Measurements from ENCODE around the gene ZNRF1. TPM values are rescaled to one million over a fixed set of nuclear protein-coding genes. Genes with fewer than 3 reads are reported as not detected.
A peak's percentile ranks its signal among the peaks of the same experiment; 100 is the strongest.
"Not testable (repeated sequence)": the region's sequence is repeated elsewhere in the genome, so short reads cannot be mapped to it uniquely, and the experiment has no call there.

Gene ZNRF1
- total and polyA plus RNA-seq, 8 donors = 8.8 to 40.1 (median 14.0) TPM

DNA sequence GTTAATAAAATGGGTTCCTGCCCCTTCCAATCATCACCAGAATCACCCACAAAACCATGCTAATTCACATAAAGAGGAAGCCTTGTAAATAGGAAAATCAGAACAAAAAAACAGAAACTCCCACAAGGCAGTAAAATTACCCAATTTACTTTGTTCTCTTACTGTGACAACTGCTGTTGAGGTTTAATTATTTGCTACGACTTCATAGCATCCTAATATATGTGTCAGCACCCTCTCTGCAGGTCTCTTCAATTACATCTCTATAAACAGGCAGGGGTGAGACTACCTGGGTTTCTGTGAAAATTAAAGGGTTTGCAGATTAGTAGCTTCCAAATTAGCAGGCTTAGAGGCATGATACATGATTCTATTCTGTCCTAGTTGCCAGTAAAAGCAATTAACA, 16.6 kb upstream of the ZNRF1 start:
- H3K9me3 ChIP-seq = no peaks in the 10 kb centered on the region
- H3K4me1 ChIP-seq = peaks cover 0 to 29% (median 22%) of the 10 kb centered on the region in 4 donors
- H3K27me3 ChIP-seq = no peaks in the 10 kb centered on the region
- peaks cover 0 to 15% (median 14%) of the 10 kb centered on the region in 4 donors for H3K36me3 ChIP-seq
- intact Hi-C loops (cut with DNase I; ENCODE audit: low total_unique reads) = no loop called here
- H3K27ac ChIP-seq = no peak overlapping the region
- DNase-seq = no peak
- TF ChIP-seq POLR2AphosphoS5 (IDR thresholded peaks at IDR 0.05) (no peak), POLR2A (IDR thresholded peaks at IDR 0.05) (no peak), EP300 (IDR thresholded peaks at IDR 0.05) (no peak)
- TF ChIP-seq, protein P1, sequence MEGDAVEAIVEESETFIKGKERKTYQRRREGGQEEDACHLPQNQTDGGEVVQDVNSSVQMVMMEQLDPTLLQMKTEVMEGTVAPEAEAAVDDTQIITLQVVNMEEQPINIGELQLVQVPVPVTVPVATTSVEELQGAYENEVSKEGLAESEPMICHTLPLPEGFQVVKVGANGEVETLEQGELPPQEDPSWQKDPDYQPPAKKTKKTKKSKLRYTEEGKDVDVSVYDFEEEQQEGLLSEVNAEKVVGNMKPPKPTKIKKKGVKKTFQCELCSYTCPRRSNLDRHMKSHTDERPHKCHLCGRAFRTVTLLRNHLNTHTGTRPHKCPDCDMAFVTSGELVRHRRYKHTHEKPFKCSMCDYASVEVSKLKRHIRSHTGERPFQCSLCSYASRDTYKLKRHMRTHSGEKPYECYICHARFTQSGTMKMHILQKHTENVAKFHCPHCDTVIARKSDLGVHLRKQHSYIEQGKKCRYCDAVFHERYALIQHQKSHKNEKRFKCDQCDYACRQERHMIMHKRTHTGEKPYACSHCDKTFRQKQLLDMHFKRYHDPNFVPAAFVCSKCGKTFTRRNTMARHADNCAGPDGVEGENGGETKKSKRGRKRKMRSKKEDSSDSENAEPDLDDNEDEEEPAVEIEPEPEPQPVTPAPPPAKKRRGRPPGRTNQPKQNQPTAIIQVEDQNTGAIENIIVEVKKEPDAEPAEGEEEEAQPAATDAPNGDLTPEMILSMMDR (IDR thresholded peaks at IDR 0.05) = no peak
- no peak overlapping the region for H3K4me3 ChIP-seq
- 75 to 88% (median 79%) methylated on average over 1 of the region's 1 CpG for WGBS, 5 donors

DNA sequence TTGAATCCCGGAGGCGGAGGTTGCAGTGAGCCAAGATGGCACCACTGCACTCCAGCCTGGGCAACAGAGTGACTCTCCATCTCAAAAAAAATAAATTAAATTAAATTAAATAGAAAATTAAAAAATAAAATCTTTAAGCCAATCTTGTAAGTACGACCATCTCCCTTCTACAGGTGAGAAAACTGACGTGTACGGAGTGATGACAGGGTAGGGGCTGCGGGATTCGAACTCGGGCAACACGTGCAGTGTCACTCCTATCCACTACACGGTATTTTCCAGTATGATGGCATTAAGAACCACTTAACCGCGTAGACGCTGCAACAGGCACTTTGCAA, 14.7 kb upstream of the ZNRF1 start:
- Histone ChIP-seq H3K4me3 (peak overlapping the region; percentile 87 to 100 (median 99)), H3K9me3 (no peaks in the 10 kb centered on the region), H3K4me1 (peaks cover 0 to 29% (median 22%) of the 10 kb centered on the region in 4 donors), H3K27ac (peak overlapping the region in 4 of 5 donors; percentile 85 to 94 (median 88)), H3K27me3 (no peaks in the 10 kb centered on the region), H3K36me3 (no peaks in the 10 kb centered on the region)
- WGBS, 5 donors = 21 to 26% (median 24%) methylated on average over 12 to 13 of the region's 13 CpGs
- intact Hi-C loops (cut with DNase I; ENCODE audit: low total_unique reads) = no loop called here
- TF ChIP-seq EP300 (IDR thresholded peaks at IDR 0.05) (no peak), POLR2AphosphoS5 (IDR thresholded peaks at IDR 0.05) (no peak)
- TF ChIP-seq, protein P1 (IDR thresholded peaks at IDR 0.05) = no peak
- DNase-seq = no peak

DNA sequence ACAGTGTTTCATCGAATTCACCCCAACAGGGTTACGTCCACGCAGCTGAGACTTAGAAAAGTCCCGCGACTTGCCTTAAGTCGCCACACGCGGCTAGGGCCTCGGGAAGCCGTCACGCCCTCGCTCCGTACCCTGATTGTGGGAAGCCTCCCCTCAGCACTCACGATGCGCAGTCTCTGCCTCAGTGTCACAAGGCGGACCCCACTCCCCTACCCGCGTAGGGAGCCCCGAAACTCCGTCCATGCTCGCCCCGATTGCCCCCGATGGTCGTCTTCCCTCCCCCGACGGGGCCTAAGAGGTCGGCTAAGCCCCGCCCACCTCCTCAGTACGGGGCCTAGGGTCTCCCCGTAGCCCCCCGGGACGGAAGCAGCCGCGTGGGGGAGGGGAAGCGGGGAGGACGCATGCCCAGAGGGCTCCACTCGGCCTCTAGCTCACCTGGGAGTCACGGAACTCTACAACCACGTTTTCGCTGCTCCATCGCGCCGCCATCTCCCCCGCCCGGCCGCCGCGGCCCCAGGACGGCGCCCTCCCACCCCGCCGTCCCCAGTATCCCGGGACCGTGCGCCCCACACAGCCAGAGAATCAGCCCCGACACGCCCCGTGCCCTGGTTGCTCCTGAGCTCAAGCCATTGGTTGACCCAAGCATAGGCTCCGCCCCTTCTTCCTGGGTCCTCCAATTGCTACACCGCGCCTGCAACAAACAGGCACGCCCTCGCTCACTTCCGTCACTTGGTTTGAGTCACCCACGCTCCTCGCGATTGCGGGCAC, 14.1 kb upstream of the ZNRF1 start, which contains the start of gene WDR59:
TSS of gene WDR59 (minus strand) at position 595 of the 768 bp plus-strand sequence. CDS start at position 489, 106 bp downstream.
- intact Hi-C loops (cut with DNase I; ENCODE audit: low total_unique reads) = no loop called here
- H3K9me3 ChIP-seq = no peaks in the 10 kb centered on the region
- 0 to 1% (median 0%) methylated on average over 21 to 68 of the region's 68 CpGs for whole genome bisulfite sequencing, 5 donors
- peak; percentile 100 for DNase-seq
- H3K4me1 ChIP-seq = peaks cover 0 to 29% (median 22%) of the 10 kb centered on the region in 4 donors
- H3K36me3 ChIP-seq = no peaks in the 10 kb centered on the region
- peak within 1 kb of the TSS; percentile 87 to 100 (median 99) for H3K4me3 ChIP-seq
- TF ChIP-seq, protein P1 (IDR thresholded peaks at IDR 0.05) = no peak
- TF ChIP-seq EP300 (IDR thresholded peaks at IDR 0.05) (no peak), POLR2AphosphoS5 (IDR thresholded peaks at IDR 0.05) (peak; percentile 55 to 92 (median 67)), POLR2A (IDR thresholded peaks at IDR 0.05) (peak in 1 of 4 donors; percentile 35)
- peak within 1 kb of the TSS; percentile 57 to 94 (median 85) for H3K27ac ChIP-seq
- no peaks in the 10 kb centered on the region for H3K27me3 ChIP-seq

DNA sequence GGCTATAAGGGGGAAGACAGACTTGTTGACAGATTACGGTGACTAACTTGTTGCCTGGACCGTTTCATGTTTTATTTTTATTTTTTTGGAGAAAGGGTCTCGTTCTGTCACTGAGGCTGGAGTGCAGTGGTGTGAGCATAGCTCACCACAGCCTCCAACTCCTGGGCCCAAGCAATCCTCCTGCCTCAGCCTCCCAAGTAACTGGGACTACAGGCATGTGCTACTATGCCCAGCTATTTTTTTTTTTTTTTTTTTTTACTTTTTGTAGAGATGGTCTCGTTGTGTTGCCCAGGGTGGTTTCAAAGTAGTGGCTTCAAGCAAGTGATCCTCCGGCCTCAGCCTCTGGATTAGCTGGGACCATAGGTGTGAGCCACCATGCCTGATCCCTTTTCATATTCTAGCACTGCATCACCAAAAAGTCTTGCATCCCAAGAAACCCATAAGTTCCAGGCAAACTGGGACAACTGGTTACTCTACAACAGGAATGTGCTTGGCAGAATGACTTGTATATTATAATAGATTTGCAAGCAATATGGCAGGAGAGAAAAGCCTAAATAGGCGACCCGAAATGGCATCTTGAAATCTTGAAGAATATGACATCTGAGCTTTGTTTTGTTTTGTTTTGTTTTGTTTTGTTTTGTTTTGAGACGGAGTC, 11.7 kb upstream of the ZNRF1 start:
- no peaks in the 10 kb centered on the region for H3K36me3 ChIP-seq
- H3K9me3 ChIP-seq = no peaks in the 10 kb centered on the region
- no peak for TF ChIP-seq POLR2AphosphoS5 (IDR thresholded peaks at IDR 0.05)
- no peak for TF ChIP-seq EP300 (IDR thresholded peaks at IDR 0.05)
- TF ChIP-seq, protein P1 (IDR thresholded peaks at IDR 0.05) = no peak
- no peak for TF ChIP-seq POLR2A (IDR thresholded peaks at IDR 0.05)
- peaks cover 8 to 42% (median 34%) of the 10 kb centered on the region in 4 donors for H3K4me1 ChIP-seq
- no peaks in the 10 kb centered on the region for H3K27me3 ChIP-seq
- intact Hi-C loops (cut with DNase I; ENCODE audit: low total_unique reads) = no loop called here
- no peak overlapping the region for H3K4me3 ChIP-seq
- WGBS, 5 donors = 73 to 86% (median 77%) methylated on average over 8 of the region's 8 CpGs
- no peak overlapping the region for H3K27ac ChIP-seq
- DNase-seq = no peak

DNA sequence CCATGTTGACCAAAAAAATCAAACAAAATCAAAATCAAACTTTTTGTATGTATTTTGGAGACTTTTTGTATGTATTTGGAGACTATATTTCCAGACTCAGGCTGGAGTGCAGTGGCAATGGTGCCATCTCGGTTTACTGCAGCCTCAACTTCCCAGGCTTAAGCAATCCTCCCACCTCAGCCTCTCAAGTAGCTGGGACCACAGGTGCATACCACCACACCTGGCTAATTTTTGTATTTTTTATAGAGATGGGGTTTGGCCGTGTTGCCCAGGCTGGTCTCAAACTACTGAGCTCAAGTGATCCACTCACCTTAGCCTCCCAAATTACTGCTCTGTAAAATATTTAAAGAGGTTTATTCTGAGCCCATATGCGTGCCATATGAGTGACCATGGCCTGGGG, 9.0 kb upstream of the ZNRF1 start:
- H3K27me3 ChIP-seq; H3K4me3 ChIP-seq; intact Hi-C loops (cut with DNase I; ENCODE audit: low total_unique reads); H3K9me3 ChIP-seq; H3K27ac ChIP-seq; DNase-seq; H3K36me3 ChIP-seq: not testable (repeated sequence)
- H3K4me1 ChIP-seq = peaks cover 12 to 26% (median 21%) of the 10 kb centered on the region in 4 donors
- WGBS, 5 donors = 86 to 94% (median 93%) methylated on average over 3 of the region's 3 CpGs

Measured in stomach (tissue), 9 donors.